GM19035 (cell line): Measurements from ENCODE around the gene CCDC34.
"Not testable (repeated sequence)": the region's sequence is repeated elsewhere in the genome, so short reads cannot be mapped to it uniquely, and the experiment has no call there.

ENCODE experiments used
- ATAC-seq: cut with Tn5 transposase; IDR thresholded peaks from one replicate; pipeline ENCODE4 v1.9.1; 2021; ENCODE audit not compliant: unreplicated experiment

Gene CCDC34

GRCh38 chr11:27363576-27364117 is 632 bp upstream of the CCDC34 start:
- ATAC-seq, result peak; percentile 5

GRCh38 chr11:27361649-27362431 is 1.2 kb downstream of the CCDC34 start:
- ATAC-seq, result no peak

- no peak for ATAC-seq
Observed at GRCh38 chr11:27358296-27358695, 4.7 kb downstream of the CCDC34 start.

GRCh38 chr11:27357250-27357649 is 5.8 kb downstream of the CCDC34 start:
- no peak for ATAC-seq

GRCh38 chr11:27356624-27357222 is 6.3 kb downstream of the CCDC34 start:
- no peak for ATAC-seq

GRCh38 chr11:27355575-27356104 is 7.4 kb downstream of the CCDC34 start:
- no peak for ATAC-seq

- ATAC-seq, result no peak
Observed at GRCh38 chr11:27354359-27354965, 8.6 kb downstream of the CCDC34 start.

GRCh38 chr11:27353593-27354358 is 9.2 kb downstream of the CCDC34 start:
- ATAC-seq, result no peak

- no peak for ATAC-seq
Observed at GRCh38 chr11:27352781-27353180, 10.2 kb downstream of the CCDC34 start.

GRCh38 chr11:27350511-27350910 is 12.5 kb downstream of the CCDC34 start:
- no peak for ATAC-seq

- ATAC-seq, result no peak
Observed at GRCh38 chr11:27349919-27350318, 13.1 kb downstream of the CCDC34 start.

GRCh38 chr11:27348340-27348873 is 14.6 kb downstream of the CCDC34 start:
- no peak for ATAC-seq

- ATAC-seq, result no peak
Observed at GRCh38 chr11:27347359-27348339, 15.4 kb downstream of the CCDC34 start.

- no peak for ATAC-seq
Observed at GRCh38 chr11:27339941-27340340, 23.1 kb downstream of the CCDC34 start.

GRCh38 chr11:27334764-27335163 is 28.3 kb downstream of the CCDC34 start:
- ATAC-seq, result not testable (repeated sequence)

GRCh38 chr11:27331981-27332380 is 31.0 kb downstream of the CCDC34 start:
- ATAC-seq, result no peak

GRCh38 chr11:27330633-27331270 is 32.3 kb downstream of the CCDC34 start:
- no peak for ATAC-seq

GRCh38 chr11:27329867-27330632 is 33.0 kb downstream of the CCDC34 start:
- ATAC-seq, result no peak
